Gastroesophageal sphincter (tissue), 4 donors: ENCODE measurements around the gene WNT11. TPM values are rescaled to one million over a fixed set of nuclear protein-coding genes. Genes with fewer than 3 reads are reported as not detected.
A peak's percentile ranks its signal among the peaks of the same experiment; 100 is the strongest.

ENCODE experiments used
- ATAC-seq: fragments of 150-250 bp; one replicate; pipeline ENCODE4 v1.9.1; 2016; ENCODE audit warnings: mild to moderate bottlenecking, moderate library complexity
- H3K27ac ChIP-seq, 4 donors: fragments of 200-600 bp; sonication (generic) in 3 of 4; 1 replicate in 3 of 4; 2 replicates in 1 of 4; pipeline ENCODE4 v1.5.1; 2016 to 2019
- H3K27me3 ChIP-seq: fragments of 200-600 bp; sonication (generic); one replicate; pipeline ENCODE4 v1.5.1; 2019
- H3K36me3 ChIP-seq, 2 donors: fragments of 200-600 bp; sonication (generic); one replicate each; pipeline ENCODE4 v1.5.1; 2019; ENCODE audit warnings: control low read depth in 1 of 2
- H3K4me1 ChIP-seq, 3 donors: fragments of 200-600 bp; sonication (generic); 1 replicate in 2 of 3; 2 replicates in 1 of 3; pipeline ENCODE4 v1.5.1; 2016 to 2019; ENCODE audit warnings: control low read depth in 2 of 3
- H3K4me3 ChIP-seq, 2 donors: fragments of 200-600 bp; sonication (generic); one replicate each; pipeline ENCODE4 v1.5.1; 2019; ENCODE audit warnings: mild to moderate bottlenecking in 1 of 2, moderate library complexity in 1 of 2
- H3K9me3 ChIP-seq, 3 donors: fragments of 200-600 bp; sonication (generic); one replicate each; pipeline ENCODE4 v1.5.1; 2017 to 2019; ENCODE audit warnings: control low read depth in 2 of 3
- CTCF ChIP-seq, 4 experiments: fragments of 200-600 bp in 2 of 4; fragments of 450-650 bp in 2 of 4; sonication (generic) in 1 of 4; IDR thresholded peaks; one replicate each; pipeline ENCODE4 v1.5.1; 2017 to 2019; ENCODE audit warnings: antibody characterized with exemption in 4 of 4, mild to moderate bottlenecking in 2 of 4, moderate library complexity in 2 of 4
- EP300 ChIP-seq: sonication (generic); formaldehyde crosslinking; IDR thresholded peaks from one replicate; pipeline ENCODE4 v1.6.1; 2017; ENCODE audit warnings: antibody characterized with exemption, mild to moderate bottlenecking
- POLR2A ChIP-seq, 2 donors: fragments of 450-650 bp; IDR thresholded peaks; one replicate each; pipeline ENCODE4 v1.6.1; 2017; ENCODE audit warnings: antibody characterized with exemption in 2 of 2, mild to moderate bottlenecking in 2 of 2, moderate library complexity in 1 of 2
- POLR2AphosphoS5 ChIP-seq: sonication (generic); formaldehyde crosslinking; IDR thresholded peaks from one replicate; pipeline ENCODE4 v1.6.1; 2017; ENCODE audit warnings: antibody characterized with exemption
- WGBS, 2 donors: methylation state at CpG; one replicate each; pipeline ENCODE4 v1.1.5; 2018; ENCODE audit warnings: low coverage in 1 of 2; 5-methylcytosine and 5-hydroxymethylcytosine counted together
- total RNA-seq, 4 donors: library from RNA; depleted of rRNA; stranded (reverse); fragments of >200 nt; gene quantifications; one replicate each; pipeline ENCODE4 v1.1.0, GENCODE V29; 2016

Gene WNT11
- total RNA-seq, 4 donors from 2014 or later: 2.5 to 17.1 (median 5.4) TPM

GRCh38 chr11:76208438-76209374 is 2.4 kb upstream of the WNT11 start:
- peaks cover 70% of the 10 kb centered on the region for H3K27me3 ChIP-seq
- peaks cover 0 to 60% (median 39%) of the 10 kb centered on the region in 3 donors for H3K4me1 ChIP-seq
- H3K9me3 ChIP-seq: no peaks in the 10 kb centered on the region
- peak overlapping the region; percentile 25 to 64 for H3K4me3 ChIP-seq
- TF ChIP-seq POLR2A (IDR thresholded peaks at IDR 0.05) (no peak), CTCF (IDR thresholded peaks at IDR 0.05) (peak in 3 of 4 experiments; percentile 76 to 91 (median 86))
- H3K36me3 ChIP-seq: no peaks in the 10 kb centered on the region
- peak; percentile 55 for ATAC-seq
- WGBS, 2 donors: no CpG with 5 or more reads among the region's 79 CpGs
- peak overlapping the region in 2 of 4 donors; percentile 41 to 73 for H3K27ac ChIP-seq

DNA sequence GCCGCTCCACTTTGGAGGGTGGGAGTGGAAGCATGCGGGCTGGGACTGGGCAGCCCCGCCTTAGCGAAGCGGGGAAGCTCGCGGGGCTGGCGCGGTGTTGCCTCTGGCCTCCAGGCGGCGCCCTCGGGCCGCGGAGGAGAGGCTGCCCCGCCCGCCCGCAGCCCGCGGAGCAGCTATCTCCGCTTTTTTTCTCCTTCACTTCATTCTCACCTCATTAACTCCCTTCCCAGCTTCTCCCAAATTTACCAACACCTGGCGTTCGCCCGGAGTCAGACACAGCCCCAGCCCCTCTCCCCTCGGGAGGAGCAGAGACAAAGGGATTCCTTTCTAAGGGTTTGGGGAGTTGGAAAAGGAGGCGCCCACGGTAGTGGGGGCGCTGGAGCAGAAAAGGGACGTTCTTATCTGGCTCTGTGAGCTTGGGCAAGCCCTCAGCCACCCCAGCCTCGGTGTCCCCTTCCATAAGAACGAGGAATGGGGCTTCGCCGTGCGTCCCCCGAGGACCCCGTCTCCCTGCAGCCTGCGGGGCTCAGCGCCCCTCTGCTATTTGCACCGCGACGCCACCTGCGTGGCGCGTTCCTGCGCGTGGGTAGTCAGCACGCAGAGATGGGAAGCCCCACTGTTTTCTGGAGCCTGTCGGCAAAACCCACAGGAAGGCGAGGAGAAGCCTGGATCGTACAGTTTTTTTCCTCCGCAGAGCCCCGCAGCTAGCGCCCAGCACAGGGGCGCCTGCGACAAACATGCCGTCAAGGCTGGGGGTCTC is 1.5 kb upstream of the WNT11 start:
- Histone ChIP-seq H3K27ac (peak overlapping the region in 1 of 4 donors; percentile 73), H3K27me3 (peaks cover 79% of the 10 kb centered on the region)

GRCh38 chr11:76206077-76206326 is 300 bp downstream of the WNT11 start:
- Histone ChIP-seq H3K36me3 (no peaks in the 10 kb centered on the region), H3K4me1 (peaks cover 0 to 56% (median 39%) of the 10 kb centered on the region in 3 donors), H3K27ac (peak overlapping the region in 1 of 4 donors; percentile 55), H3K9me3 (no peaks in the 10 kb centered on the region), H3K27me3 (peaks cover 74% of the 10 kb centered on the region), H3K4me3 (peak overlapping the region; percentile 26 to 64)
- no peak for TF ChIP-seq EP300
- no peak for TF ChIP-seq POLR2A (IDR thresholded peaks at IDR 0.05)
- no peak for TF ChIP-seq POLR2AphosphoS5
- TF ChIP-seq CTCF (IDR thresholded peaks at IDR 0.05): no peak
- WGBS, 2 donors: no CpG with 5 or more reads among the region's 18 CpGs
- no peak for ATAC-seq

More for the DNA sequence above, 1.5 kb upstream of the WNT11 start:
- TF ChIP-seq EP300 (no peak), CTCF (IDR thresholded peaks at IDR 0.05) (peak in 3 of 4 experiments; percentile 97 to 99 (median 97))
- Histone ChIP-seq H3K36me3 (no peaks in the 10 kb centered on the region), H3K4me3 (peak overlapping the region; percentile 26 to 64), H3K4me1 (peaks cover 0 to 60% (median 39%) of the 10 kb centered on the region in 3 donors), H3K9me3 (no peaks in the 10 kb centered on the region)
- 0 to 9% methylated on average over 3 to 8 of the region's 55 CpGs for WGBS, 2 donors
- peak; percentile 70 for ATAC-seq

DNA sequence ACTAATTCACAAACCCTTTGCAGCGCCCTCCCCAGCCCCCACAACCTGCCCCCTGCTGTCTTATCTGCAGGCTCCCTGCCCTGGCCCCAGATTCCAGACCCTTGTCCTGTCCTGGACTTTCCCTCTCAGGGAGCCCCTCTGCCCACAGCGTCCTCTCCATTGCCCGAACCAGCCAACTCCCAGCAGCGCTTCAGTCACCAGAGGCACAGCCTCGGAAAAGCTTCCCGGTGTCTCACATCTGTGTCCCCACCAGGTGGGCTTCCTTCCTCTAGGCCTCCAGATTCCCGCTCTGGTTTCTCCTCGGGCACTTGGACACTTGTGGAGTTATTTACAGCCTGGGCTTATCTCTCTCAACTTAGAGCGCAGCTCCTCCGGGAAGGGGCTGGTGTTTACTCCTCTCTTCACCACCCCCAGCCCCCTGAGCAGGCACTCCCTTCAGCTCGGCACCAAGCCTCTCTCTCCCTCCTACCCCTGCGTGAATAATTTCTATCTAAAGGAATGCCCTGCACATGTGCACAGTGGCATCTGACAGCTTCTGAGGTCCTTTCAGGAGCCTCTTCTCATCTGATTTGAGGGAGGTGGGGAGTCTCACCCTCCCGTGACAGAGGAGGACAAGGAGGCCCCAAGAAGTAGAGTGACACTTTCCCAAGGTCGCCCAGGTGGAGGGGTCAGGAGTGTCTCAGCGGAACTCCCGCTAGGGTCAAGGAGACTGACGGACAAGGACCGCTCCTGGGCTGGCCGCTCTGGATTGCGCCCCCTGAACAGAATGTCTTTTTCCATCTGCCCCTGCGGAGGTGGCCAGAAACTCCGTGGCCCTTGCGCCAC is 838 bp downstream of the WNT11 start:
- Histone ChIP-seq H3K36me3 (no peaks in the 10 kb centered on the region), H3K4me3 (peak overlapping the region in 1 of 2 donors; percentile 64), H3K27ac (no peak overlapping the region), H3K4me1 (peaks cover 0 to 51% (median 39%) of the 10 kb centered on the region in 3 donors), H3K27me3 (peaks cover 68% of the 10 kb centered on the region), H3K9me3 (no peaks in the 10 kb centered on the region)
- TF ChIP-seq CTCF (IDR thresholded peaks at IDR 0.05): no peak
- TF ChIP-seq POLR2A (IDR thresholded peaks at IDR 0.05): no peak
- TF ChIP-seq POLR2AphosphoS5: no peak
- no peak for TF ChIP-seq EP300
- ATAC-seq: no peak
- WGBS, 2 donors: 78 to 93% methylated on average over 4 to 11 of the region's 23 CpGs
